IMR-90 (cell line): ENCODE measurements around the gene SARM1. TPM values are rescaled to one million over a fixed set of nuclear protein-coding genes. Genes with fewer than 3 reads are reported as not detected.

Experiments used
- ATAC-seq: fragments of 200-7000 bp; cut with Tn5 transposase; 2 replicates; pipeline ENCODE4 v1.9.1; 2020; ENCODE audit warnings: low read depth, mild to moderate bottlenecking, moderate library complexity
- BruUV-seq: library from RNA; stranded (reverse); fragments of 400-500 nt; replicated peaks from 2 replicates; lab custom pipeline; 2021; lab: Mats Ljungman, UMichigan
- CTCF ChIA-PET: fragments of 300-600 bp; formaldehyde crosslinking; extraction: SDS; loops from one replicate; lab custom pipeline; 2021; ENCODE audit warnings: antibody characterized with exemption; lab: Yijun Ruan, JAX
- POLR2A ChIA-PET: fragments of 300-600 bp; sonication (Branson Sonifier 250); formaldehyde crosslinking; loops from one replicate; lab custom pipeline; 2022; ENCODE audit warnings: antibody characterized with exemption; ENCODE audit not compliant: unreplicated experiment; lab: Charles Lee
- DNase-seq: peaks from one replicate; pipeline ENCODE4 v3.0.0; 2013
- H2AFZ ChIP-seq: replicated peaks from 2 replicates; pipeline ENCODE3; 2013; ENCODE audit warnings: low read length, mild to moderate bottlenecking; ENCODE audit not compliant: poor library complexity
- H2AK5ac ChIP-seq: 2 replicates; pipeline ENCODE4 v1.6.1; 2013; ENCODE audit warnings: low read depth, low read length, inconsistent platforms
- H2AK9ac ChIP-seq: replicated peaks from 2 replicates; pipeline ENCODE3; 2013; ENCODE audit warnings: mild to moderate bottlenecking, low read depth, low read length, moderate library complexity; ENCODE audit not compliant: poor library complexity
- H2BK120ac ChIP-seq: 2 replicates; pipeline ENCODE4 v1.6.1; 2013; ENCODE audit warnings: low read depth, low read length, inconsistent platforms
- H2BK15ac ChIP-seq: 3 replicates; pipeline ENCODE4 v1.6.1; 2013; ENCODE audit warnings: low read depth, low read length, inconsistent platforms
- H2BK20ac ChIP-seq: 2 replicates; pipeline ENCODE4 v1.6.1; 2013; ENCODE audit warnings: low read depth, mild to moderate bottlenecking, inconsistent platforms, low read length, moderate library complexity
- H2BK5ac ChIP-seq: 2 replicates; pipeline ENCODE4 v1.6.1; 2013; ENCODE audit warnings: mild to moderate bottlenecking, low read depth, low read length, inconsistent platforms; ENCODE audit not compliant: poor library complexity, severe bottlenecking
- H3K14ac ChIP-seq: replicated peaks from 2 replicates; pipeline ENCODE4 v1.6.1; 2013; ENCODE audit warnings: low read depth, low read length, inconsistent platforms
- H3K18ac ChIP-seq: 2 replicates; pipeline ENCODE4 v1.6.1; 2013; ENCODE audit warnings: low read depth, low read length, control low read depth
- H3K23ac ChIP-seq: 2 replicates; pipeline ENCODE4 v1.6.1; 2013; ENCODE audit warnings: low read depth, low read length, inconsistent platforms
- H3K27ac ChIP-seq: 2 replicates; pipeline ENCODE4 v1.5.1; 2013; ENCODE audit warnings: mild to moderate bottlenecking, control low read depth, low read length; ENCODE audit not compliant: insufficient read depth
- H3K27me3 ChIP-seq: 2 replicates; pipeline ENCODE4 v1.6.1; 2013; ENCODE audit warnings: low read length; ENCODE audit not compliant: control insufficient read depth, insufficient read depth
- H3K36me3 ChIP-seq: 2 replicates; pipeline ENCODE4 v1.6.1; 2013; ENCODE audit warnings: low read length, mixed read lengths; ENCODE audit not compliant: control insufficient read depth, insufficient read depth
- H3K4ac ChIP-seq: 2 replicates; pipeline ENCODE4 v1.6.1; 2013; ENCODE audit warnings: low read depth, low read length, inconsistent platforms
- H3K4me1 ChIP-seq: 2 replicates; pipeline ENCODE4 v1.6.1; 2013; ENCODE audit warnings: low read length, mixed read lengths; ENCODE audit not compliant: control insufficient read depth, insufficient read depth
- H3K4me2 ChIP-seq: 2 replicates; pipeline ENCODE4 v1.6.1; 2013; ENCODE audit warnings: low read depth, mild to moderate bottlenecking, control low read depth, low read length, moderate library complexity
- H3K4me3 ChIP-seq: 2 replicates; pipeline ENCODE4 v1.5.1; 2013; ENCODE audit warnings: low read depth, mild to moderate bottlenecking, control low read depth, low read length, moderate library complexity; ENCODE audit not compliant: insufficient read depth
- H3K56ac ChIP-seq: 2 replicates; pipeline ENCODE4 v1.6.1; 2013; ENCODE audit warnings: low read length, inconsistent platforms; ENCODE audit not compliant: insufficient read depth; ENCODE audit errors: extremely low read depth
- H3K79me1 ChIP-seq, 2 experiments: 2 replicates each; pipeline ENCODE4 v1.6.1; 2013; ENCODE audit warnings: low read length in 2 of 2, inconsistent platforms in 1 of 2, low read depth in 1 of 2
- H3K9ac ChIP-seq: 2 replicates; pipeline ENCODE4 v1.6.1; 2013; ENCODE audit warnings: low read depth, low read length, control low read depth
- H3K9me1 ChIP-seq: 2 replicates; pipeline ENCODE4 v1.6.1; 2013; ENCODE audit warnings: low read length, inconsistent platforms; ENCODE audit not compliant: insufficient read depth
- H3K9me3 ChIP-seq: 2 replicates; pipeline ENCODE4 v1.6.1; 2013; ENCODE audit warnings: low read length; ENCODE audit not compliant: control insufficient read depth, insufficient read depth
- H4K20me1 ChIP-seq: 2 replicates; pipeline ENCODE4 v1.6.1; 2013; ENCODE audit warnings: low read length, inconsistent platforms; ENCODE audit not compliant: insufficient read depth
- H4K5ac ChIP-seq: 2 replicates; pipeline ENCODE4 v1.6.1; 2013; ENCODE audit warnings: mild to moderate bottlenecking, low read depth, low read length, control low read depth
- H4K8ac ChIP-seq, 2 experiments: 2 replicates each; pipeline ENCODE4 v1.6.1; 2013; ENCODE audit warnings: low read depth in 2 of 2, low read length in 2 of 2, control low read depth in 1 of 2, inconsistent platforms in 1 of 2
- H4K91ac ChIP-seq: 2 replicates; pipeline ENCODE4 v1.6.1; 2013; ENCODE audit warnings: low read depth, low read length, inconsistent platforms; ENCODE audit not compliant: insufficient read depth
- BHLHE40 ChIP-seq: fragments of 150-350 bp; IDR thresholded peaks from 2 replicates; pipeline ENCODE4 v1.6.1; 2016; ENCODE audit warnings: mild to moderate bottlenecking, low read depth, low read length
- FOS ChIP-seq: fragments of 150-350 bp; IDR thresholded peaks from 2 replicates; pipeline ENCODE4 v1.6.1; 2016; ENCODE audit warnings: low read depth, low read length
- MAFK ChIP-seq: IDR thresholded peaks from 2 replicates; pipeline ENCODE4 v1.6.1; 2012; ENCODE audit warnings: low read depth, low read length, improper control_type of control experiment
- RAD21 ChIP-seq: IDR thresholded peaks from 2 replicates; pipeline ENCODE4 v1.6.1; 2012; ENCODE audit warnings: low read length, improper control_type of control experiment
- RCOR1 ChIP-seq: IDR thresholded peaks from 2 replicates; pipeline ENCODE4 v1.6.1; 2012; ENCODE audit warnings: mild to moderate bottlenecking, low read length, improper control_type of control experiment; ENCODE audit not compliant: insufficient replicate concordance
- RFX5 ChIP-seq: IDR thresholded peaks from 2 replicates; pipeline ENCODE4 v1.8.0; 2012; ENCODE audit warnings: low read depth, mild to moderate bottlenecking, low read length, moderate library complexity
- SMC3 ChIP-seq: fragments of 150-350 bp; IDR thresholded peaks from 2 replicates; pipeline ENCODE4 v1.6.1; 2016; ENCODE audit warnings: low read depth, mild to moderate bottlenecking, antibody characterized with exemption, low read length, moderate library complexity
- WGBS, 2 experiments: methylation state at CpG; one replicate each; pipeline versions ENCODE4 v1.1.5 to v1.1.7; 2013; ENCODE audit warnings: missing lambda C conversion rate in 2 of 2; ENCODE audit not compliant: insufficient read length in 1 of 2; ENCODE audit errors: extremely low coverage in 2 of 2; 5-methylcytosine and 5-hydroxymethylcytosine counted together
- dilution Hi-C: fragments of 300-500 bp; cut with HindIII; formaldehyde crosslinking; loops from one replicate; pipeline ENCODE4 v1.14.3; 2018; ENCODE audit warnings: low sequenced_read_pairs; ENCODE audit not compliant: unreplicated experiment
- in situ Hi-C: fragments of 300-500 bp; cut with MboI; formaldehyde crosslinking; loops from 3 replicates; pipeline ENCODE4 v1.14.3; 2019; ENCODE audit warnings: low sequenced_read_pairs, inconsistent platforms, mixed read lengths
- intact Hi-C: fragments of 100-400 bp; cut with micrococcal nuclease; formaldehyde crosslinking; loops from 2 replicates; pipeline ENCODE4 v1.10.0; 2022
- polyA plus RNA-seq, 3 experiments: library from polyadenylated mRNA; depleted of rRNA; stranded (reverse); fragments of >200 nt; gene quantifications; 2 replicates each; pipeline ENCODE4 v1.2.3, GENCODE V29; 2012; ENCODE audit warnings: low replicate concordance in 1 of 3
- total RNA-seq: library from RNA; depleted of rRNA; stranded (reverse); fragments of >200 nt; gene quantifications from 2 replicates; pipeline ENCODE4 v1.2.3, GENCODE V29; 2012

SARM1 gene
- total and polyA plus RNA-seq, 2 of the 4 experiments (the other 2 are of a cell fraction) = 3.4 to 11.4 TPM

- H3K4me2 ChIP-seq = no peak overlapping the region
- H3K14ac ChIP-seq = no peak overlapping the region
- H3K23ac ChIP-seq = no peak overlapping the region
- DNase-seq = no peak
- in situ Hi-C loops = no loop called here
- no peak overlapping the region for H2BK5ac ChIP-seq
- no TSS peak for BruUV-seq
- CTCF ChIA-PET = no interaction called here
- no peak overlapping the region for H3K4me3 ChIP-seq
- POLR2A ChIA-PET = no interaction called here
- no peak overlapping the region for H3K27ac ChIP-seq
- peaks cover 4 to 28% of the 10 kb centered on the region in 2 experiments; a peak in 2 of 4 replicates for H3K79me1 ChIP-seq
- dilution Hi-C loops = no loop called here
- H3K9ac ChIP-seq = no peak overlapping the region
- H3K9me1 ChIP-seq = peaks cover 4% of the 10 kb centered on the region; the same call in 1 of the 2 replicates
- H3K4me1 ChIP-seq = peaks cover 3% of the 10 kb centered on the region; the same call in 1 of the 2 replicates
- intact Hi-C loops = no loop called here
- no peak for ATAC-seq
- H2BK20ac ChIP-seq = no peak overlapping the region
- peaks cover 28% of the 10 kb centered on the region for H3K36me3 ChIP-seq
- H2BK120ac ChIP-seq = no peak overlapping the region
- peak overlapping the region; percentile 43 for H2AFZ ChIP-seq
- TF ChIP-seq RCOR1 (no peak), RAD21 (no peak), RFX5 (no peak), MAFK (no peak), SMC3 (no peak), BHLHE40 (no peak), FOS (no peak)
- no peak overlapping the region for H2AK5ac ChIP-seq
- H3K56ac ChIP-seq = no peak overlapping the region
- peak overlapping the region; percentile 52 for H2AK9ac ChIP-seq
- no peaks in the 10 kb centered on the region for H3K9me3 ChIP-seq
- no peaks in the 10 kb centered on the region for H3K27me3 ChIP-seq
- 52% methylated on average over 42 of the region's 72 CpGs; no CpG with 5 or more reads in 1 of the 2 experiments for WGBS, 2 experiments
- no peak overlapping the region for H4K91ac ChIP-seq
- no peak overlapping the region for H3K4ac ChIP-seq
- H3K18ac ChIP-seq = no peak overlapping the region
- no peak overlapping the region for H4K8ac ChIP-seq
- H2BK15ac ChIP-seq = no peak overlapping the region
- peaks cover 23% of the 10 kb centered on the region for H4K20me1 ChIP-seq
- no peak overlapping the region for H4K5ac ChIP-seq
Observed at GRCh38 chr17:28381141-28381825, 9.8 kb downstream of the SARM1 start.
